ENCODE results near the gene SCGB3A2.
"Not testable (repeated sequence)": the region's sequence is repeated elsewhere in the genome, so short reads cannot be mapped to it uniquely, and the experiment has no call there.

Gene SCGB3A2

GRCh38 chr5:147869112-147869511, 9.4 kb upstream of the SCGB3A2 start:
- no peak for DNase-seq

- DNase-seq, result not testable (repeated sequence)
Measured at GRCh38 chr5:147869892-147870291, 8.6 kb upstream of the SCGB3A2 start.

DNA sequence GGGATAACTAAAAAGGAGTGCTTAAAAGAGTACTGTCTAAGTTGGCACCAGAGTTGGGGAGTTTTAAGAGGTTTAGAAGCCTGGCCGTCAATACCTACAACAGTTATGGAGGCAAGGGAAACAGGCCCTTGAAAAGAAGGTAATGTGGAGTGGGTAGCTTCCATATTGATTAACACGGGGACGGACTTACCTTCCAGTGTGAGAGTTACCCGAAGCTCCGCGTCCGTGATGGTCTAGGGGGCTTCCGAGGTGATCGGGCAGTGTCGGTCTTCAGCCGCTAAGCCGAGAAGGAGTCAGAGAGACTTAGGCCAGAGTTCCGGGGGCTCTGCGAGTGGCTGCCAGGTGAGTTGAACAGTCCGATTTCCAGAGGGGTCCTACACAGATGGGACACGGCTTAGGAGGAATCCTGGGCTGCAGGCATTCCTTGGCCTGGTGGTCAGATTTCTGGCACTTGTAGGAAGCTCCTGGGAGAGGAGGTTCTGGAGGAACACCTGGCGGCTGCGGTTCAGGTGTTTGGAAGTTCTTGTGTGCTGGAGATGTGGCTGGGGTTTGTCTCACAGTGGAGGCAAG, 6.4 kb upstream of the SCGB3A2 start:
- not testable (repeated sequence) for DNase-seq

DNA sequence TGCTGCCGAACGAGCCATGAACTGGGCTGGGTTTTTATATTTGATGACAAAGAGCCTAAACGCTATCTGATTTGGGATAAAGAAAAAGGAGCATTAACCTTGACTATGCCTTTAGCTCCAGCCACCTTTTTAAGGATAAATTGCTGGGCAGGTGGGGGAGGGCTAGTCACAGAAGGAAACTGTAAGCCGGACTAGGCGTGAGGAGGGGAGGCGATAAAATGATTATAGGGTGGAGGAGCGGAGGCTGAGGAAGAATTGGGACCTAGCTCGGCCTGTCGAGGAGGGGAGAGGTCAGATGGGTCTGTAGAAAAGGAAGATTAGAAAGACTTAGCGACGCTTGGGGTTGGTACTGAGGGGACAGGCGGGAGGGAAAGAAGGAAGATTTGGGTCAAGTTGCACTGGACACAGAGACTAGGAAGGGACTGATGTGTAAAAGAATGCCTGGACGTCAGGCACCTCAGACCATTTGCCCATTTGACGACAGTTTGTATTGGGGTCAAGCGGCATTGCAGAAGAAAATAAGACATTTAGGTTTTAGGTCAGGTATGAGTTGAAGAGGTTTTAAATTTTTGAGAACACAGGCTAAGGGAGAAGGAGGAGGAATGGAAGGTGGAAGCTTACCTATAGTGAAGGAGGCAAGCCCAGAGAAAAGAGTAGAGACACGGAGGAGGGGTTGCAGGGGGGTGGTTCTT, 5.6 kb upstream of the SCGB3A2 start:
- not testable (repeated sequence) for DNase-seq

- DNase-seq, result not testable (repeated sequence)
Measured at GRCh38 chr5:147874118-147874875, 4.2 kb upstream of the SCGB3A2 start.

DNA sequence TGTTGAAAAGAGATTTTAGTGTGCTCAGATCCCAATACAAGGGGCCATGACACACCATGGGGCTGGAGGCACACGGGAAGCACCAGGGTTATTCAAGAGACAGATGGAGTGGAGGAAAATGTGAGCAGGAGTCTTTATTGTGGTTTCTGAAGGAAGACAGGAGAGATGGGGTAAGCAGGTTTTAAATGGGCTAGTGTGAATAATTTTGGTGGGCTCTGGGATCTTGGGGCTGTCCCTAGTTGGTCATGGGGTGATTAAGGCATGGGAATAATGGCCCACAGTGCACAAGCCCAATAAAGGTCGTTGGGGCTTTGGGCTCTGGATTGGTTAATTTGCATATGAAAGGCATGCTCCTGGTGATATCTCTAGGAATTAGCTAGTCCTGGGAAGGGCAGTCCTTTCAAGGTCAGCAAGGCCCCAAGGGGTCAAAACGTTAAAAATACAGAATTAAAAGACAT, 3.6 kb upstream of the SCGB3A2 start:
- no peak for DNase-seq

GRCh38 chr5:147876141-147876540, 2.4 kb upstream of the SCGB3A2 start:
- no peak for DNase-seq

GRCh38 chr5:147876626-147877025, 1.9 kb upstream of the SCGB3A2 start:
- no peak for DNase-seq

GRCh38 chr5:147879784-147880183, 1.3 kb downstream of the SCGB3A2 start:
- DNase-seq, result no peak

- DNase-seq, result no peak
Measured at GRCh38 chr5:147880487-147880886, 2.0 kb downstream of the SCGB3A2 start.

DNA sequence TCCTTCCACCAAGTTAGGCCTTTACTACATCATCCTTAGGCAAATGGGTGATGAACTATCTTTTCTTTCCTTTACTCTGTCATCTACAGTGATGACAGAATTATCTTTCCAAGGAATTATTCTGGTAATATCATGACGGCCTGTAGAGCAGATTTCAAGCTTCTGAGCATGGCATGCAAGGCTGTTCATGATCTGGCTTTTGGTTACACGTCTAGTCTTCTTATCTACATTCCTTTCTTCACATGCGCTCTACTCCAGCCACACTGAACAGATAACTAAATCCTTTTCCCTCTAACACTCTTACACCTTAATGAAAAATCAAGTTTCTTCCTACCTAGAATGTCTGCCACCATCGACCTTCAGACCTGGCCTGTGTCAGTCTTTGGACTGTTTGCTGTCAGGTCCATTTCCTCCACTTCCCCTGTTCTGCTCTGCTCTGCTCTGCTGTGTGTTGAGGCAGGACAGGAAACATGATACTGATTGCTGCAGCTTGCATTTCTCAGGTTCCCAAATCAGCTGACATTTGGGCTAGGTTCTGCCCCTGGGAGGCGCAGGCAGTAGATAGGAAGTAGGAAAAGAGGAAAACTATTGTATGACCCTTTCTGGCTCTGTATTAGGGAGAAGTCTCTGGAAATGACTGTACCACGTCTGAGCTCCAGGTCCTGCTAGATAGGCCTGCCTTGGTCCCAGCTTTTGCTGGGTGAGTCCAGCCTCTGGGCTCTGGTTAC, 4.2 kb downstream of the SCGB3A2 start:
- DNase-seq, result no peak

DNA sequence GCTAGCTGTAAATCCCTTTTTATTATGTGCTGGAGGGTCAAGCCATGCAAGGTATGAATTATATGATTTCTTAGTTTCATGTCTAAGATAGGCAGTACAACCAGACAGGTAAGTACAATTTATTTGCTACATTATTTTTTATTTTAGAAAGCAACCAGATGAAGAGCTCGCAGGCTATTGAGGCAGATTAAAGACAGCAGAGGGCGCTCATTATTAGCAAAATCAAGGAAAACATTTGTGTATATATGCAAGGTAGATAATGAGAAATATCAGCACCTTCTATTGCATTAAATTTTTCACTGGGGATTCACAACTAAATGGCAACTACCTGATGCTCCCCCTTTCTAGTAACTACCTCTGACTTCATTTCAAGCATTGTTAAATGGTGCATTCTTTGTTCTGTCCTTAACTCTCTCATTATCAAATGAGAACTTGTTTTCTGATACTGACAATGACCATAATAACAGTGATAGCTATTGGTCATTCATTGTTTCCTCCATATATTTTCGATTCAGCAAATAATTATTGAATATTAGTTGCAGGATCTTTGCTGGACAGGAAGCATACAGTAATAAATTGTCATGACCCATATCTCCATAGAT, 8.6 kb downstream of the SCGB3A2 start:
- DNase-seq, result no peak

- no peak for DNase-seq
Measured at GRCh38 chr5:147887930-147888329, 9.4 kb downstream of the SCGB3A2 start.

- DNase-seq, result no peak
Measured at GRCh38 chr5:147892696-147893296, 14.3 kb downstream of the SCGB3A2 start.

GRCh38 chr5:147893820-147894219, 15.3 kb downstream of the SCGB3A2 start:
- no peak for DNase-seq

GRCh38 chr5:147895864-147896263, 17.4 kb downstream of the SCGB3A2 start:
- DNase-seq, result no peak

- no peak for DNase-seq
Measured at GRCh38 chr5:147898875-147899401, 20.4 kb downstream of the SCGB3A2 start.

- DNase-seq, result no peak
Measured at GRCh38 chr5:147901599-147902039, 23.1 kb downstream of the SCGB3A2 start.

GRCh38 chr5:147902609-147903115, 24.2 kb downstream of the SCGB3A2 start:
- no peak for DNase-seq

DNA sequence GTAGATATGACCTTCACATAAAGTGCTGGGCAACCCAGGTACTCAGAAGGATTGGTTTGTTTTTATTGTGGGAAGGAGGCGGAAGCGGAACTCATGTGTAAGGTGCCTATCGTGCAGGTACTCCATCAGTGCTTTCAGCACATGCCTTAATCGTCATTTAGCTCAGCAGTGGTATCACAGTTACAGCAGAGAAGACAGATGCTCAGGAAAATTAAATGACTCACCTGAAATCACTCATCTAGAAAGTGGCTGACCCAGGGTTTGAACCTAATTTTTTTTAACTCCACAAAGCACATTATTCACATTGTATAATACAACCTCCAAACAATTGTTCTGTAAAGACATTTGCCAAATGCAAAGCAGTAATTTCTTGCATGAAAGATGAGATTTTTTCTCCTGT, 25.6 kb downstream of the SCGB3A2 start:
- no peak for DNase-seq

DNA sequence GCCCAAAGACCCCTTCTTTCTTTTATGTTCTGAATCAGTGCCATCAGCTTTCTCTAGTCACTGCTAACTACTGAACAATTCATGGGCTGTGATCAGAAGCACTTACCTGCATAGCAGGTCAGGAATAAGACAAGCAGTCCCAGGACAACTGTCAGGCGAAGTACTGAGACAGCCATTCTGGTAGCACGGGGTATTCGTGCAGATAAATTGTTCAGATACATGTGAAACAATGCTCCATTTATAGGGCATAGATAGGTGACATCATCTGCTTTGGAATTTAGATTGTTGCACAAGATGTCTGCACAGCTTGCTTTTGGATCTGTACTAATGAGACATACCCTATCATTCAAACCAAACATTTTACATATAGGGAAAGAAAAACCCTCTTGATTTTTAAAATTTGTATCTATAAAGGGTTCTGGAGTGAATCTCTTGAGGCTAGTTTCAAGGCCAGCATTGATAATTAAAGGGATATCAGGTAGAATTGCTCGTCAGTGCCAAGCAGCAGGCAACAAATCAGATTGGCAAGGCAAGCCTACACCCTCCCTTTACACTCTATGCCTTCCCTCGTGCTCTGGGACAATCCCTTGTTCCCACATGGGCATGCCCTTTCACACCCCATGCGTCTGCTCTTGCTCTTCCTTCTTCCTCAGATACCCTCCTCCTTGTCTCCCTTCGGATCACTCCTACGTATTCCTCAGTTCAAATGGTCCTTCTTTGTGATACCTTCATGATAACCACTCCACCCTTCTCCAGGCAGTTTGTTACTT, 28.0 kb downstream of the SCGB3A2 start, which contains the start of gene C5orf46:
Gene C5orf46 (minus strand): TSS at position 213 of the 770 bp plus-strand sequence. CDS start 37 bp downstream, at position 176.
- DNase-seq, result no peak
